Stimulated activated CD8-positive, alpha-beta memory T cell treated with anti-CD3 and anti-CD28 coated beads, Interleukin-4, amount 100 ng/mL, for 24 hours (primary cell): ENCODE measurements around the gene TMPRSS9.
"Not testable (repeated sequence)": the region's sequence is repeated elsewhere in the genome, so short reads cannot be mapped to it uniquely, and the experiment has no call there.

Experiments
- DNase-seq: peaks from one replicate; pipeline ENCODE4 v3.0.0-alpha.2; 2020; ENCODE audit warnings: low read depth

Gene TMPRSS9

DNA sequence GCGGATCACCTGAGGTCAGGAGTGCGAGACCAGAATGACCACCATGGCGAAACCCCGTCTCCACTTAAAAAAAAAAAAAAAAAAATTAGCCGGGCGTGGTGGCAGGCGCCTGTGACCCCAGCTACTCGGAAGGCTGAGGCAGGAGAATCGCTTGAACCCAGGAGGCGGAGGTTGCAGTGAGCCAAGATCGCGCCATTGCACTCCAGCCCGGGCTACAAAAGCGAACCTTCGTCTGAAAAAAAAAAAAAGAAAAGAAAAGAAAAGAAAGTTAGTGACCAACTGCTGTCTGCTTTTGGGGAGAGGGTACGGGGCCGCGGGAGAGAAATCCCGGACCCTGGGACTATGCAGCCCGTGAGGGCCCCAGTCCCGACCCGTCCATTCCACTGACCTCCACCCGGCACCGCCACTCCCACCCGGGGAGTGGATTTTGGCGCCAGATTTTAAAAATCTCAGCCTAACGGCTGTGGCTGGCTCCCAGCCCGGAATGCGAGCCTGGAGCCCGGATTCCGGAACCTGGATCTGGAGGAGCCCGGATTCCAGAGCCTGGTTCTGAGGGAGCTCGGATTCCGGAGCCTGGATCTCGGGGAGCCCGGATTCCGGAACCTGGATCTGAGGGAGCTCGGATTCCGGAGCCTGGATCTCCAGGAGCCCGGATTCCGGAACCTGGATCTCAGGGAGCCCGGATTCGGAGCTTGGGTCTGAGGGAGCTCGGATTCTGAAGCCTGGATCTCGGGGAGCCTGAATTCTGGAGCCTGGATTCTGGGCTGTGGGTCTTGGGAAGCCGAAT, 102.8 kb downstream of the TMPRSS9 start:
- no peak for DNase-seq

DNA sequence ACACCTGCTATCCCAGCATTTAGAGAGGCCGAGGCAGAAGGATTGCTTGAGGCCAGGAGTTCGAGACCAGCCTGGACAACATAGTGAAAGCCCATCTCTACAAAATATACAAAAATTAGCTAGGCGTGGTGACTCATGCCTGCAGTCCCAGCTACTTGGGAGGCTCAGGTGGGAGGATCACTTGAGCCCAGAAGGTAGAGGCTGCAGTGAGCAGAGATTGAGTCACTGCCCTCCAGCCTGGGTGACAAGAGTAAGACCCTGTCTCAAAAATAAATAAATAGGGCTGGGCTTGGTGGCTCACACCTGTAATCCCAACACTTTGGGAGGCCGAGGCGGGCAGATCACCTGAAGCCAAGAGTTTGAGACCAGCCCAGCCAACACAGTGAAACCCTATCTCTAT, 103.6 kb downstream of the TMPRSS9 start:
- not testable (repeated sequence) for DNase-seq

DNA sequence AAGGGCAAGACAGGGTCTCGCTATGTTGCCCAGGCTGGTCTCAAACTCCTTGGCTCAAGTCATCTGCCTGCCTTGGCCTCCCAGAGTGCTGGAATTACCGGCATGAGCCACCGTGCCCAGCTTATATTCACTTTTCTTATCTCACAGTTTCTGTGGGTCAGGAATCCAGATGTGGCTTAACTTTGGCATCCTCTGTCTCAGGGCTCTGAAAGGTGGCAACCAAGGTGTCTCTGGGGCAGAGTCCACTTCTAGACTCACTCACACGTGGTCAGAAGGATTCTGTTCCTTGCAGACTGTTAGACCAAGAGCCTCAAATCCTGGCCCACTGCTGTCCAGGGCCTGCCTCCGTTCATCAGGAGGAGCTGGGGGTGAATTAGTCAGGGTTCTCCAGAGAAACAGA, 104.3 kb downstream of the TMPRSS9 start:
- no peak for DNase-seq

DNA sequence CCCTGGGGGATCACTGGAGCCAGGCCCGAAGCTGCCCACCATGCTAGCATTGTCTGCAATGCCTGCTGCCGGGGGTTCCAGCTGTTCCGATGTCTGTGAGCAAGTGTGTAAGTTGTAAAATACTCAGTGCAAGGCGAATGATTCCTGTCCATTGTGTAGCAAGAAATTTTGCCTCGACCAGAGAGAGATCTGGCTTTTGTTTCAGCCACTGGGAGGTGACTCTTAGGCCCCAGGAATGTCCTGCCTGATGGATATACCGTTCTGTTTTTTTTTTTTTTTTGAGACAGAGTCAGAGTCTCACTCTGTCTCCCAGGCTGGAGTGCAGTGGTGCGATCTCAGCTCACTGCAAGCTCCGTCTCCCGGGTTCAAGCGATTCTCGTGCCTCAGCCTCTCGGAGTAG, 108.5 kb downstream of the TMPRSS9 start:
- DNase-seq, result no peak

DNA sequence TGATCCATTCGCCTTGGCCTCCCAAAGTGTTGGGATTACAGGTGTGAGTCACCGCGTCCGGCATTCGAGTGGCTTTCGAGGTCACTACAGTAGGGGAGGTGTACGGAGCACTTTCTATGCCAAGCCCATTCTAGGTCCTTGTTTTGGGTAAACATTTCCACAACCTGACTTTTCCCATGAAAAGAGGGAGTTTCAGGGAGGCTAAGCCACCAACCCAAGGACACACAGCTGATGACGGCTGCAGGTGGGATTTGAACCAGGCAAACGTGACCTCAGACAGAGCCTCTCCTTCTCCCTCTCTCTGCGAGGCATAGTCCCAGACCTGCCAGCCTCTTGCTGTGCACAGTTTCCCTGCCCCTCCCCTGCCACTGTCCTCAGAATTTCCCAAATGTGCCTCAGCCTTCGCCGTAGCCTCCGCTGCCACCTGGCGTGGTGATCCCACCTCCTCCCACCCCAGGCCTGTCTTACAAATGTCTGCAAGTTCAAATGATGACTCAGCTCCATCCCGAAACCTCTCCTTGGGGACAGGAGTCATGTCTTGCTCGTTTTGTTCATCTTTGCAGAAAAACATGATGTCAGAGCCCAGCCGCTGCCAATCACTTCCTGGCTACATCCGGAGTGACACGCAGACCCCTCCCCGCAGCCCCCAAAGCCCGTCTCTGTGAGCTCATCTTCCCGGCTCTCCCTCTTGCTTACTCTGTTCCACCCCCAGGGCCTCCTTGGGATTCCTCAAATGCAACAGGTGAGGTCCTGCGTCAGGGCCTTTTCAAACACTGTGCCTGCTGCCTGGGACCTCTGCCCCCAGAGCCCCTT, 109.2 kb downstream of the TMPRSS9 start:
- no peak for DNase-seq

DNA sequence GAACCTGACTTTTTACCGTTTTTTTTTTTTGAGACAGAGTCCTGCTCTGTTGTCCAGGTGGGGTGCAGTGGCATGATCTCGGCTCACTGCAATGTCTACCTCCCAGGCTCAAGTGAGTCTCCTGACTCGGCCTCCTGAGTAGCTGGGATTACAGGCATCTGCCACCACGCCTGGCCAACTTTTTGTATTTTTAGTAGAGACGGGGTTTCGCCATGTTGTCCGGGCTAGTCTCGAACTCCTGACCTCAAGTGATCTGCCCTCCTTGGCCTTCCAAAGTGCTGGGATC, 109.8 kb downstream of the TMPRSS9 start:
- not testable (repeated sequence) for DNase-seq

DNA sequence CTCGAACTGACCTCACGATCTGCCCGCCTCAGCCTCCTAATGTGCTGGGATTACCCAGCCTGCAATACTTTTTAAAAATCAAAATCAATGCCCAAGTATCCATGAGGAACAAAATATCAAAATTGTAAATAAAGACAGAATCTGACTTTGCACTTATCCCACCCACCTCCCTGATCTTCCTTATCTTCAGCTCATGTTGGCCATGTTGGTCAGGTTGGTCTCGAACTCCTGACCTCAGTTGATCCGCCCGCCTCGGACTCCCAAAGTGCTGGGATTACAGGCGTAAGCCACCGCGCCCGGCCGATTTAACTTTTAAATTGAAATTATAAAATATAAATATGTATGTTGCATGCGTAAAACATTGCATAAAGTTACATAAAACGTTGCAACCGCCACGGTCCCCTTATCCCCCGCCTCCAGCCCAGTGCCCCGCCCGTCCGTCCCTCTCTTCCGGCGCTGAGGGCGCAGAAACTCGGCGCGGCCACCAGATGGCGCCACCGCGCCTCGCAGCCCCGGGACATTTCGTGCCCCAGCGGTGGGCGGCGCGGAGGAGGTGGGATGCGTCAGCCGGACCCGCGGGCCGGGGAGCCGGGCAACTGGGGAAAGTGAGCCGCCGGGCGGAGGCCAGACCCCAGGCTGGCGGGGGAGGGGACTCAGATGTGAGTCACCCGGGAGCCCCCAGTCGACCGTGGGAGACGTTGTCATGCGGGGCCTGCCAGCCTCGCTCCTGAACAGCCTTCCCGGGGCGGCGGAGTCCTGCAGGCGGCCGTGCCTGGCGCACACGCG, 114.4 kb downstream of the TMPRSS9 start:
- DNase-seq, result peak; percentile 93

DNA sequence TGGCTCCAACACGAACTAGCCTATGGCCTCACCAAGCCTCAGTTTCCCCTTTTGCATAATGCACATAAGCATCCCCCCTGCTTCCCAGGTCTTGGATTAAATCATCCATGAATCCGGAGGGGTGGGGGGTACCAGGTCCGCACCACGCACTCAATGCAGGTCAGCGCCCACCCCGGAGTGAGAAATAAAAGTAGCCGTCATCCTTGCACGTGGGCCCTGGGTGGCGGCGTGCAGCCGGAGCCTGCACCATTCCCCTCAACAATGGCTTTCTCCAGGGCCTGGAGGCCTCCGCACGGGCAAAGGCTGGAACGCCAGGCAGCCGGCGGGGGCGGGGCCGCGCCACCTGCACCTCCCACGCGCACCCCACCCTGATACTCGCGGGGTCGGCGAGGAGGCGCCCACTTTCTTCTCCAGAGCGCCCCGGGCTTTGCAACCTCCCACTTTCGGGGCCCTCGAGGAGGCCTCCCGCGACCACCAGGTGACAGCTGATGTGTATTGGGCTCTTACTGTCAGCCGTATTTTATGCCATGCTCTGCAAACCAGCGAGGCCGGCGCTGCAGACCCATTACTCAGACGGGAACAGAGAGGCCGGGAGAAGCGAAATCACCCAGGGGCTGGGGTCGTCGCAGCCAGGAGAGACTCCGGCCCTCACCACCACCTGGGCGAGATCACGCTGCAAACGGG, 115.1 kb downstream of the TMPRSS9 start:
- peak; percentile 59 for DNase-seq
